ENCODE results near the gene CAMSAP1. TPM values are rescaled to one million over a fixed set of nuclear protein-coding genes. Genes with fewer than 3 reads are reported as not detected.

CAMSAP1 gene
- total RNA-seq, 4 donors from 2014 or later: 11.8 to 23.4 (median 19.9) TPM

GRCh38 chr9:135937521-135938489, 30.5 kb upstream of the CAMSAP1 start:
- Histone ChIP-seq H3K4me1 (peaks cover 0 to 8% of the 10 kb centered on the region in 2 donors), H3K27ac (no peak overlapping the region), H3K36me3 (peaks cover 39 to 58% of the 10 kb centered on the region in 2 donors), H3K9me3 (no peaks in the 10 kb centered on the region), H3K4me3 (replicated peaks in 1 of 3) (no peak overlapping the region), H3K27me3 (no peaks in the 10 kb centered on the region)
- no peak for DNase-seq
- TF ChIP-seq CTCF (IDR thresholded peaks at IDR 0.05) (no peak), POLR2A (IDR thresholded peaks at IDR 0.05) (no peak)
- intact Hi-C loops (cut with DNase I): no loop called here
- WGBS, 2 donors: 95 to 96% methylated on average over 42 to 44 of the region's 44 CpGs

GRCh38 chr9:135933114-135933513, 25.8 kb upstream of the CAMSAP1 start:
- no peak overlapping the region for H3K4me3 ChIP-seq (replicated peaks in 1 of 3)
- no peaks in the 10 kb centered on the region for H3K27me3 ChIP-seq
- peaks cover 28 to 49% of the 10 kb centered on the region in 2 donors for H3K36me3 ChIP-seq
- 89 to 95% methylated on average over 12 to 13 of the region's 13 CpGs for WGBS, 2 donors
- intact Hi-C loops (cut with DNase I): no loop called here
- TF ChIP-seq CTCF (IDR thresholded peaks at IDR 0.05) (no peak), POLR2A (IDR thresholded peaks at IDR 0.05) (no peak)
- DNase-seq: no peak
- H3K4me1 ChIP-seq: peaks cover 0 to 8% of the 10 kb centered on the region in 2 donors
- H3K27ac ChIP-seq: no peak overlapping the region
- no peaks in the 10 kb centered on the region for H3K9me3 ChIP-seq

GRCh38 chr9:135932656-135933055, 25.3 kb upstream of the CAMSAP1 start:
- Histone ChIP-seq H3K36me3 (peaks cover 23 to 44% of the 10 kb centered on the region in 2 donors), H3K27ac (no peak overlapping the region), H3K9me3 (no peaks in the 10 kb centered on the region), H3K4me3 (replicated peaks in 1 of 3) (no peak overlapping the region), H3K27me3 (no peaks in the 10 kb centered on the region), H3K4me1 (peaks cover 0 to 8% of the 10 kb centered on the region in 2 donors)
- 94 to 95% methylated on average over 18 of the region's 18 CpGs for WGBS, 2 donors
- TF ChIP-seq CTCF (IDR thresholded peaks at IDR 0.05) (no peak), POLR2A (IDR thresholded peaks at IDR 0.05) (no peak)
- no peak for DNase-seq
- intact Hi-C loops (cut with DNase I): no loop called here

GRCh38 chr9:135931349-135931820, 24.0 kb upstream of the CAMSAP1 start:
- intact Hi-C loops (cut with DNase I): no loop called here
- TF ChIP-seq CTCF (IDR thresholded peaks at IDR 0.05) (no peak), POLR2A (IDR thresholded peaks at IDR 0.05) (no peak)

More at GRCh38 chr9:135931349-135931820, 24.0 kb upstream of the CAMSAP1 start:
- 89 to 93% methylated on average over 20 to 31 of the region's 31 CpGs for WGBS, 2 donors
- Histone ChIP-seq H3K36me3 (peaks cover 20 to 32% of the 10 kb centered on the region in 2 donors), H3K4me3 (replicated peaks in 1 of 3) (no peak overlapping the region), H3K9me3 (no peaks in the 10 kb centered on the region), H3K27ac (no peak overlapping the region), H3K4me1 (peaks cover 0 to 8% of the 10 kb centered on the region in 2 donors), H3K27me3 (no peaks in the 10 kb centered on the region)
- DNase-seq: no peak
